ENCODE results near the gene PURB.
A peak's percentile ranks its signal among the peaks of the same experiment; 100 is the strongest.
"Not testable (repeated sequence)": the region's sequence is repeated elsewhere in the genome, so short reads cannot be mapped to it uniquely, and the experiment has no call there.

Gene PURB

DNA sequence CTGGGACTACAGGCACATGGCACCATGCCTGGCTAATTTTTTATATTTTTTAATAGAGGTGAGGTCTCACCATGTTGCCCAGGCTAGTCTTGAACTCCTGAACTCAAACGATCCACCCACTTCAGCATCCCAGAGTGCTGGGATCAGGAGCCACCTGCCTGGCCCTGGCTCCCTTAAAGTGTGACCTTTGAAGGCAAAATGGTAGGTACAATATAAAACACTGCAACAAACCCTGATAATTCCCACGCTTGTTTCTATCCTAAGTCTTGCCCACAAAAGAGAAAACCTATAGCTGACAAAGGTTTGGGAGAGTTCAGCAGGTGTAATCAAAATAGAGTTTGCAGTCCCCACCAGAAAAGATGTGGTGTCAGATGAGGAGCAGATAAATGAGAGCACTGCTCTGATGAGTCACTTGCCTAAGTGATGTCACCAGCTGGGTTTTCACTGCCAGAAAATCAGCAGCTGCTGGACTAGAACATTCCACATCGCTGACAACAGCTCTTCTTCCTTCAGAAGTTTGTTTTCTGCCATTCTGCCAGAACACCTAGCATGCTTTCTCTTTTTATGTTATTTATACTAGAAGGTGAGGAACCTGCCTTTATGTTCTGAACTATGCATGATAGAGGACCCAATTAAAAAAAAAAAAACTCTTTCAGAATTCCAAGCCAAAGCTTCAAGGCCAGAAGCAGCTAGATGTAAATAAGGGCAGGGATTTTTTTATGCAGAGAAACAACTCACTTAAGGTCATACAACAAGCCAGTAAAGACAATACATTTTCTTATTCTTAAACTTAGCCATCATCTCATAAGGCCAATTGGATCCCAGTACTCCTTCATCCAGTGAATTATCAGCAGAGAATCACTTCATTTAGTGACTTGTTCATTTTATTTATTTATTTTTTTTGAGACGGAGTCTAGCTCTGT lies 18.0 kb downstream of the PURB start:
- Histone ChIP-seq H3K18ac (ENCODE audit: low read depth in 1 of 2, low read length in 2 of 2) (no peak overlapping the region), H3K23ac (ENCODE audit: low read length in 2 of 2) (no peak overlapping the region), H2BK12ac (ENCODE audit: low read length in 2 of 2) (no peak overlapping the region), H2BK15ac (ENCODE audit: low read depth, poor library complexity, severe bottlenecking) (no peak overlapping the region), H3K79me1 (replicated peaks; ENCODE audit: low read length, poor library complexity, severe bottlenecking) (no peaks in the 10 kb centered on the region), H2BK120ac (ENCODE audit: low read depth, low read length) (no peak overlapping the region), H3K27me3 (ENCODE audit: control insufficient read depth in 1 of 2, insufficient read depth in 1 of 2, low read length in 2 of 2) (no peaks in the 10 kb centered on the region), H3K4me2 (ENCODE audit: low read length, poor library complexity, severe bottlenecking) (no peak overlapping the region), H3K27ac (ENCODE audit: low read length, poor library complexity, severe bottlenecking) (peak overlapping the region; percentile 75), H4K8ac (ENCODE audit: low read length) (no peak overlapping the region), H3K4ac (ENCODE audit: low read depth in 1 of 2, low read length in 2 of 2) (no peak overlapping the region), H2BK5ac (ENCODE audit: low read depth, low read length, poor library complexity, severe bottlenecking) (no peak overlapping the region), H2AFZ (ENCODE audit: low read depth, low read length) (no peak overlapping the region), H3K4me3 (ENCODE audit: insufficient read depth in 1 of 2, low read depth in 1 of 2, low read length in 2 of 2) (no peak overlapping the region), H4K91ac (ENCODE audit: low read length) (no peak overlapping the region), H2AK5ac (ENCODE audit: low read length, severe bottlenecking) (peak overlapping the region; percentile 27), H3K9me3 (ENCODE audit: control insufficient read depth, low read length) (no peaks in the 10 kb centered on the region), H3K36me3 (ENCODE audit: control insufficient read depth in 1 of 2, insufficient read depth in 2 of 2, low read depth in 1 of 2, low read length in 2 of 2) (no peaks in the 10 kb centered on the region), H3K14ac (ENCODE audit: low read length in 2 of 2) (no peak overlapping the region), H3K9ac (ENCODE audit: low read length) (peak overlapping the region; percentile 27), H3K4me1 (ENCODE audit: control insufficient read depth, insufficient read depth, low read depth, low read length) (peaks cover 7% of the 10 kb centered on the region)
- DNase-seq: peak; percentile 93
- WGBS: 77% methylated on average over 2 of the region's 4 CpGs

DNA sequence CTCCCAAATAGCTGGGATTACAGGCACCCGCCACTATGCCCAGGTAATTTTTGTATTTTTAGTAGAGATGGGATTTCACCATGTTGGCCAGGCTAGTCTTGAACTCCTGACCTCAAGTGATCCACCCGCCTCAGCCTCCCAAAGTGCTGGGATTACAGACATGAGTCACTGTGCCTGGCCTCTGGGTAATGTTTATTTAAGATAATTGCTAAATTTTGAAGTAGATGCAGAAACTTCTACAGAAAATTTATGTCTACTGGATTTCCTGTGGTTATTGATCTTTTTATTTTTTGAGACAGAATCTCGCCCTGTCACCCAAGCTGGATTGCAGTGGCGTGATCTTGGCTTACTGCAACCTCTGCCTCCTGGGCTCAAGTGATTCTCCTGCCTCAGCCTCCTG lies 23.4 kb downstream of the PURB start:
- not testable (repeated sequence) for H4K8ac ChIP-seq (ENCODE audit: low read length); H3K14ac ChIP-seq (ENCODE audit: low read length in 2 of 2); H3K4me3 ChIP-seq (ENCODE audit: insufficient read depth in 1 of 2, low read depth in 1 of 2, low read length in 2 of 2); H2AFZ ChIP-seq (ENCODE audit: low read depth, low read length); H2AK5ac ChIP-seq (ENCODE audit: low read length, severe bottlenecking); H2BK12ac ChIP-seq (ENCODE audit: low read length in 2 of 2); H3K27ac ChIP-seq (ENCODE audit: low read length, poor library complexity, severe bottlenecking); H3K23ac ChIP-seq (ENCODE audit: low read length in 2 of 2); H2BK5ac ChIP-seq (ENCODE audit: low read depth, low read length, poor library complexity, severe bottlenecking); H3K4me2 ChIP-seq (ENCODE audit: low read length, poor library complexity, severe bottlenecking); H4K91ac ChIP-seq (ENCODE audit: low read length); H2BK120ac ChIP-seq (ENCODE audit: low read depth, low read length); H3K79me1 ChIP-seq (replicated peaks; ENCODE audit: low read length, poor library complexity, severe bottlenecking); H3K36me3 ChIP-seq (ENCODE audit: control insufficient read depth in 1 of 2, insufficient read depth in 2 of 2, low read depth in 1 of 2, low read length in 2 of 2); H3K18ac ChIP-seq (ENCODE audit: low read depth in 1 of 2, low read length in 2 of 2); H3K9me3 ChIP-seq (ENCODE audit: control insufficient read depth, low read length); H3K4me1 ChIP-seq (ENCODE audit: control insufficient read depth, insufficient read depth, low read depth, low read length); H3K9ac ChIP-seq (ENCODE audit: low read length); H2BK15ac ChIP-seq (ENCODE audit: low read depth, poor library complexity, severe bottlenecking); H3K27me3 ChIP-seq (ENCODE audit: control insufficient read depth in 1 of 2, insufficient read depth in 1 of 2, low read length in 2 of 2); H3K4ac ChIP-seq (ENCODE audit: low read depth in 1 of 2, low read length in 2 of 2)
- WGBS: 56% methylated on average over 4 of the region's 4 CpGs
- peak; percentile 59 for DNase-seq

DNA sequence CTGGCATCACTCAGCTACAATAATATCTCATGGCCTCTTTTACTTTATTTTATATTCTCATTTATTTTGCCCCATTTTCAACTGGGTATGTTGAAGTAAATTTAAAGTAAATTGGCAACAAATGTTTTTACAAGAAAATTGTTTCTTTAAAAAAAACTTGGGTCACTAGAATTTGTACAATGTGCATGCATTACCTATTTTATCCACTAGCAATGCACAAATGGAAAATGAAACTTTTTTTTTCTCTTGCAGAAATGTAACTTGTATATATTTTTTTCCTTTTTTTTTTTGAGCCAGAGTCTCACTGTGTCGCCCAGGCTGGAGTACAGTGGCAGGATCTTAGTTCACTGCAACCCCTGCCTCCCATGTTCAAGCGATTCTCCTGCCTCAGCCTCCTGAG lies 27.2 kb downstream of the PURB start:
- Histone ChIP-seq H3K4me3 (ENCODE audit: insufficient read depth in 1 of 2, low read depth in 1 of 2, low read length in 2 of 2) (no peak overlapping the region), H3K9me3 (ENCODE audit: control insufficient read depth, low read length) (no peaks in the 10 kb centered on the region)
- WGBS: 100% methylated on average over 1 of the region's 2 CpGs

DNA sequence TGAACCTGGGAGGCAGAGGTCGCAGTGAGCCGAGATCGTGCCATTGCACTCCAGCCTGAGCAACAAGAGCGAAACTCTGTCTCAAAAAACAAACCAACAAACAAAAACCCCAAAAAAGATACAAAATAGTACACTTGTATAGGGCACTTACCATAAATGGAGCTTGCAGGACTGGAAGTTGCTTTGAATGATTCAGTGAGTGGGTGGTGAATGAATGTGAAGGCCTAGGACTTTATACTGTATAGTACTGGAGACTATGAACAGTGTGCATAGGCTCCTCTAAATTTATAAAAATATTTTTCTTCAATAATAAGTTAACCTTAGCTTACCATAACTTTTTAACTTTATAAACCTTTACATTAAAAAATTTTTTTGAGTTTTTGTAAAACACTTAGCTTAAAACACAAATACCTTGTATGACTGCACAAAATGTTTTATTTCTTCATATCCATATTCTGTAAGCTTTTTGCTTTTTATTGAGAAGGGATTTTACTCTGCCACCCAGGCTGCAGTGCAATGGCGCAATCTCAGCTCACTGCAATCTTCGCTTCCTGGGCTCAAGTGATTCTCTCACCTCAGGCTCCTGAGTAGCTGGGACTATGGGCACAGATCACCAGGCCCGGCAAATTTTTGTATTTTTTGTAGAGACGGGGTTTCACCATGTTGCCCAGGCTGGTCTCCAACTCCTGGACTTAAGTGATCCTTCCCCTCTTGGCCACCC lies 30.5 kb downstream of the PURB start:
- Histone ChIP-seq H3K27ac (ENCODE audit: low read length, poor library complexity, severe bottlenecking) (no peak overlapping the region), H2BK5ac (ENCODE audit: low read depth, low read length, poor library complexity, severe bottlenecking) (no peak overlapping the region), H2AFZ (ENCODE audit: low read depth, low read length) (no peak overlapping the region), H3K79me1 (replicated peaks; ENCODE audit: low read length, poor library complexity, severe bottlenecking) (no peaks in the 10 kb centered on the region), H3K4me3 (ENCODE audit: insufficient read depth in 1 of 2, low read depth in 1 of 2, low read length in 2 of 2) (no peak overlapping the region), H2BK12ac (ENCODE audit: low read length in 2 of 2) (no peak overlapping the region), H3K4me1 (ENCODE audit: control insufficient read depth, insufficient read depth, low read depth, low read length) (no peaks in the 10 kb centered on the region), H3K23ac (ENCODE audit: low read length in 2 of 2) (no peak overlapping the region), H3K9ac (ENCODE audit: low read length) (no peak overlapping the region), H3K14ac (ENCODE audit: low read length in 2 of 2) (no peak overlapping the region), H4K91ac (ENCODE audit: low read length) (no peak overlapping the region), H3K18ac (ENCODE audit: low read depth in 1 of 2, low read length in 2 of 2) (no peak overlapping the region), H3K4me2 (ENCODE audit: low read length, poor library complexity, severe bottlenecking) (no peak overlapping the region), H2AK5ac (ENCODE audit: low read length, severe bottlenecking) (no peak overlapping the region), H2BK15ac (ENCODE audit: low read depth, poor library complexity, severe bottlenecking) (no peak overlapping the region), H3K27me3 (ENCODE audit: control insufficient read depth in 1 of 2, insufficient read depth in 1 of 2, low read length in 2 of 2) (no peaks in the 10 kb centered on the region), H3K4ac (ENCODE audit: low read depth in 1 of 2, low read length in 2 of 2) (no peak overlapping the region), H3K36me3 (ENCODE audit: control insufficient read depth in 1 of 2, insufficient read depth in 2 of 2, low read depth in 1 of 2, low read length in 2 of 2) (no peaks in the 10 kb centered on the region), H2BK120ac (ENCODE audit: low read depth, low read length) (no peak overlapping the region), H4K8ac (ENCODE audit: low read length) (no peak overlapping the region), H3K9me3 (ENCODE audit: control insufficient read depth, low read length) (no peaks in the 10 kb centered on the region)
- no peak for DNase-seq
- 92% methylated on average over 4 of the region's 8 CpGs for WGBS

More for the DNA sequence above, 27.2 kb downstream of the PURB start:
- Histone ChIP-seq H2AK5ac (ENCODE audit: low read length, severe bottlenecking) (no peak overlapping the region), H3K27ac (ENCODE audit: low read length, poor library complexity, severe bottlenecking) (no peak overlapping the region), H3K4ac (ENCODE audit: low read depth in 1 of 2, low read length in 2 of 2) (no peak overlapping the region), H3K14ac (ENCODE audit: low read length in 2 of 2) (no peak overlapping the region), H3K36me3 (ENCODE audit: control insufficient read depth in 1 of 2, insufficient read depth in 2 of 2, low read depth in 1 of 2, low read length in 2 of 2) (no peaks in the 10 kb centered on the region), H2BK15ac (ENCODE audit: low read depth, poor library complexity, severe bottlenecking) (no peak overlapping the region), H2BK12ac (ENCODE audit: low read length in 2 of 2) (no peak overlapping the region), H3K79me1 (replicated peaks; ENCODE audit: low read length, poor library complexity, severe bottlenecking) (no peaks in the 10 kb centered on the region), H3K4me1 (ENCODE audit: control insufficient read depth, insufficient read depth, low read depth, low read length) (no peaks in the 10 kb centered on the region), H4K91ac (ENCODE audit: low read length) (no peak overlapping the region), H4K8ac (ENCODE audit: low read length) (no peak overlapping the region), H2AFZ (ENCODE audit: low read depth, low read length) (no peak overlapping the region), H2BK5ac (ENCODE audit: low read depth, low read length, poor library complexity, severe bottlenecking) (no peak overlapping the region), H3K27me3 (ENCODE audit: control insufficient read depth in 1 of 2, insufficient read depth in 1 of 2, low read length in 2 of 2) (no peaks in the 10 kb centered on the region), H3K23ac (ENCODE audit: low read length in 2 of 2) (no peak overlapping the region), H3K9ac (ENCODE audit: low read length) (no peak overlapping the region), H3K18ac (ENCODE audit: low read depth in 1 of 2, low read length in 2 of 2) (no peak overlapping the region), H3K4me2 (ENCODE audit: low read length, poor library complexity, severe bottlenecking) (no peak overlapping the region), H2BK120ac (ENCODE audit: low read depth, low read length) (no peak overlapping the region)
- no peak for DNase-seq

Measured in mesenchymal stem cell (in vitro differentiated cells and primary cell).